IPS-18a (cell line): ENCODE data around the gene KCNA1.
"Not testable (repeated sequence)": the region's sequence is repeated elsewhere in the genome, so short reads cannot be mapped to it uniquely, and the experiment has no call there.

ENCODE experiments used
- H3K27ac ChIP-seq: one replicate; pipeline ENCODE4 v1.5.1; 2013; ENCODE audit warnings: low read length
- H3K27me3 ChIP-seq: one replicate; pipeline ENCODE4 v1.6.1; 2013; ENCODE audit warnings: mild to moderate bottlenecking, low read length; ENCODE audit not compliant: control insufficient read depth, insufficient read depth
- H3K36me3 ChIP-seq: one replicate; pipeline ENCODE4 v1.6.1; 2013; ENCODE audit warnings: low read depth, low read length; ENCODE audit not compliant: control insufficient read depth
- H3K4me1 ChIP-seq: one replicate; pipeline ENCODE4 v1.6.1; 2013; ENCODE audit warnings: low read depth, low read length; ENCODE audit not compliant: control insufficient read depth
- H3K4me3 ChIP-seq: one replicate; pipeline ENCODE4 v1.5.1; 2013; ENCODE audit warnings: low read length
- H3K9ac ChIP-seq: one replicate; pipeline ENCODE4 v1.6.1; 2013; ENCODE audit warnings: mild to moderate bottlenecking, low read length, moderate library complexity
- H3K9me3 ChIP-seq: one replicate; pipeline ENCODE4 v1.6.1; 2013; ENCODE audit warnings: low read depth, low read length; ENCODE audit not compliant: control insufficient read depth

Gene KCNA1

DNA sequence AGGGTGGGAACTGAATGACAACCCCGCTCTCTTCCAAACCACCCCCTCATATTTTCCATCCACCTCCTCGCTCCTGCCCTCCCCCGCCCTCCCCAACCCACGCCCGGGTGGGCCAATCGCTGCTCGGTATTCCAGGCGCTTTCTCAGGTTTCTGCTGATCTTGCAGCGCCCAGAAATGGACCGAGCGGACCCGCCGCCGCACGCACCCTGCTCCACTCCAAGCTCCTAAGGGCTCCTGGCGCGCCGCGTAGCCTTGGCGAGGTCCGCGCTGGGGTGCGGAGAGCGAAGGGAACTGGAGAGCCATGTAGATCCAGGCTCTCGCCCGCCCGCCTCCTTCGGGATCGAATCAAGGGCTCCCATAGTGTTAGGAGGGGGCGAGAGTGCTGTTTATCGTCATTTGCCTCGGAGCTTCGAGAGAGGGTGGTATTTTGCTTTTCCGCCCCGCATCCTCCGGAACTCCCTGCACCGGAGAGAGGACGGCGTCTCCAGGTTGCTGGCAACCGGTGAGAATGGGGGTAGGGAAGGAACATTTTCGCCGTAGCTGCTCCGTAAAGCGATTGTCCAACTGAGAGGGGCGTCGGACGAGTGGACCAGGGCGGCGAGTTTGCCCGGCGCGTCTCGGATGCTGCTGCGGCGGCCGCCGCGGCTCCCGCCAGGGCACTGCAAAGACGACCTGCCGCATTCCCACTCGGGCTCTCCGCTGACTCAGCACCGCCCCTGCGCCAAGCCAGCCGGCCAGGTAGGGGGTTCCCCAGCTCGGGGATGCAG lies at the start of gene KCNA1:
Gene KCNA1 (plus strand): TSS at position 172 of the 768 bp plus-strand sequence. CDS start 1,474 bp downstream, outside the sequence.
- peak within 1 kb of the TSS; percentile 70 for H3K4me3 ChIP-seq
- H3K27me3 ChIP-seq = peaks cover 77% of the 10 kb centered on the region
- H3K9ac ChIP-seq = no peak within 1 kb of the TSS
- no peaks in the 10 kb centered on the region for H3K36me3 ChIP-seq
- no peak within 1 kb of the TSS for H3K27ac ChIP-seq
- peaks cover 7% of the 10 kb centered on the region for H3K4me1 ChIP-seq
- H3K9me3 ChIP-seq = no peaks in the 10 kb centered on the region

DNA sequence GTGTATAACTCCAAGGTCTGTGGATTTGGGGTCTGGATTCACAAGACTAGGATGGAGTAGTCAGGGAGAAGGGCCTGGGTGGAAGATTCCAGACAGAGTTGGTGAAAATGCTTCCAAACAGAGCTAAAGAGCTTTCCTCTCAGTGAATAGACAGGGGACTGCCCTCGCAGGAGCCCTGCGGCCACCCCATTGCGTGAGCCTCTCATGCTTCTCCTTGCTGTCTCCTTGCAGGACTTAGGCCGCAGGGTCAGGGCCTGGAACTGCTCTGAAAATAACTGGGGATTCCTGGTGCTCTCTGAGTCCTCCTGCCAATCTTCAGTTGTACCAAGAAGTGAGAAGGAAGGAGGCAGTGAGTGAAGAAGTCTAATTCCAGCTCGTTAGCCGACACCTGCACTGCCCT lies 49.0 kb upstream of the KCNA1 start:
- Histone ChIP-seq H3K27ac (no peak overlapping the region), H3K27me3 (peaks cover 21% of the 10 kb centered on the region), H3K4me3 (no peak overlapping the region), H3K36me3 (no peaks in the 10 kb centered on the region), H3K9me3 (no peaks in the 10 kb centered on the region), H3K9ac (no peak overlapping the region), H3K4me1 (peaks cover 3% of the 10 kb centered on the region)

GRCh38 chr12:4862809-4863208 lies 46.9 kb upstream of the KCNA1 start:
- Histone ChIP-seq H3K36me3 (no peaks in the 10 kb centered on the region), H3K4me1 (no peaks in the 10 kb centered on the region), H3K9ac (no peak overlapping the region), H3K4me3 (no peak overlapping the region), H3K27me3 (peaks cover 15% of the 10 kb centered on the region), H3K27ac (no peak overlapping the region), H3K9me3 (no peaks in the 10 kb centered on the region)

GRCh38 chr12:4864575-4864974 lies 45.1 kb upstream of the KCNA1 start:
- H3K27me3 ChIP-seq = no peaks in the 10 kb centered on the region
- no peaks in the 10 kb centered on the region for H3K36me3 ChIP-seq
- H3K27ac ChIP-seq = no peak overlapping the region
- no peak overlapping the region for H3K9ac ChIP-seq
- H3K9me3 ChIP-seq = no peaks in the 10 kb centered on the region
- no peak overlapping the region for H3K4me3 ChIP-seq
- no peaks in the 10 kb centered on the region for H3K4me1 ChIP-seq

- no peak overlapping the region for H3K4me3 ChIP-seq
- H3K9me3 ChIP-seq = no peaks in the 10 kb centered on the region
- no peak overlapping the region for H3K9ac ChIP-seq
- no peak overlapping the region for H3K27ac ChIP-seq
- no peaks in the 10 kb centered on the region for H3K27me3 ChIP-seq
- no peaks in the 10 kb centered on the region for H3K4me1 ChIP-seq
- no peaks in the 10 kb centered on the region for H3K36me3 ChIP-seq
These were observed 44.5 kb upstream of the KCNA1 start for GRCh38 chr12:4865246-4865645.

GRCh38 chr12:4866299-4866698 lies 43.4 kb upstream of the KCNA1 start:
- no peak overlapping the region for H3K4me3 ChIP-seq
- no peak overlapping the region for H3K27ac ChIP-seq
- H3K27me3 ChIP-seq = no peaks in the 10 kb centered on the region
- no peaks in the 10 kb centered on the region for H3K36me3 ChIP-seq
- no peak overlapping the region for H3K9ac ChIP-seq
- H3K4me1 ChIP-seq = no peaks in the 10 kb centered on the region
- no peaks in the 10 kb centered on the region for H3K9me3 ChIP-seq

GRCh38 chr12:4867384-4867783 lies 42.3 kb upstream of the KCNA1 start:
- no peaks in the 10 kb centered on the region for H3K9me3 ChIP-seq
- no peaks in the 10 kb centered on the region for H3K4me1 ChIP-seq
- H3K4me3 ChIP-seq = no peak overlapping the region
- H3K27me3 ChIP-seq = no peaks in the 10 kb centered on the region
- no peak overlapping the region for H3K9ac ChIP-seq
- H3K27ac ChIP-seq = no peak overlapping the region
- no peaks in the 10 kb centered on the region for H3K36me3 ChIP-seq

DNA sequence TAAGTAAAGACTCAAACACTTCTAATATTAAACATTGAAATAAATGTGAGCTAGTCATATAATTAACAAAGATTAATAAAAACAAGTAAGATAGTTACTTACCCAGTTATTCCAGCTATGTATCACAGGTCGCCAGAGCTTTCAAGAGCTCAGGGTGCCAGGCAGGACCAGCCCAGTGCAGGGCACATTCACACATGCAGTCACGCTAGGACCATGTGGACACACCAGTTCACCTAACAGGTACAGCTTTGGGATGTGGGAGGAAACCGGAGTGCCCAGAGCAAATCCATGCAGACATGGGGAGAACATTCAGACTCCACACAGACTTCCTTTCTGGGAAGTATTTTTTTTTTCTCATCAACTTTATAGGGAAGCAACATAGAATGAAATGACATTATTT lies 39.3 kb upstream of the KCNA1 start:
- H3K36me3 ChIP-seq = no peaks in the 10 kb centered on the region
- no peak overlapping the region for H3K4me3 ChIP-seq
- no peak overlapping the region for H3K27ac ChIP-seq
- no peaks in the 10 kb centered on the region for H3K9me3 ChIP-seq
- no peaks in the 10 kb centered on the region for H3K4me1 ChIP-seq
- H3K27me3 ChIP-seq = no peaks in the 10 kb centered on the region
- H3K9ac ChIP-seq = no peak overlapping the region

- Histone ChIP-seq H3K36me3 (no peaks in the 10 kb centered on the region), H3K9ac (no peak overlapping the region), H3K9me3 (no peaks in the 10 kb centered on the region), H3K27me3 (no peaks in the 10 kb centered on the region), H3K4me3 (no peak overlapping the region), H3K27ac (no peak overlapping the region), H3K4me1 (no peaks in the 10 kb centered on the region)
These were observed 38.2 kb upstream of the KCNA1 start for GRCh38 chr12:4871514-4871913.

DNA sequence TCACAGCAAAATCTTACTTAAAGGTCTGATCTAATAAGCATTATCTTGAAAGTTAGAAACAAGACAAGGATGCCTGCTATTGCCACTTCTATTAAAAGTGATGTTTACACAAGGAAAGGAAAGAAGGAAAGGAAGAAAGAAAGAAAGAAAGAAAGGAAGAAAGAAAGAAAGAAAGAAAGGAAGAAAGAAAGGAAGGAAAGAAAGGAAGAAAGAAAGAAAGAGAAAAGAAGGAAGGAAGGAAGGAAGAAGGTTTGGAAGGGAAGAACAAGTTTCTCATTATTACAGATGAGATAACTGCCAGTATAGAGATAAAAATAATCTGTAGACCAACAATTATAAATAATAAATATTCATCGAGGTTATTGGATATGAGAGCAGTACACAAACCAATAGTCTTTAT lies 35.8 kb upstream of the KCNA1 start:
- H3K27ac ChIP-seq = no peak overlapping the region
- no peaks in the 10 kb centered on the region for H3K4me1 ChIP-seq
- no peak overlapping the region for H3K9ac ChIP-seq
- H3K27me3 ChIP-seq = no peaks in the 10 kb centered on the region
- no peaks in the 10 kb centered on the region for H3K36me3 ChIP-seq
- H3K4me3 ChIP-seq = no peak overlapping the region
- H3K9me3 ChIP-seq = peaks cover 9% of the 10 kb centered on the region

- H3K27me3 ChIP-seq = no peaks in the 10 kb centered on the region
These were observed 35.0 kb upstream of the KCNA1 start for GRCh38 chr12:4874671-4875070.

GRCh38 chr12:4879481-4879880 lies 30.2 kb upstream of the KCNA1 start:
- peaks cover 13% of the 10 kb centered on the region for H3K9me3 ChIP-seq
- not testable (repeated sequence) for H3K4me3 ChIP-seq, H3K4me1 ChIP-seq, H3K27ac ChIP-seq, H3K36me3 ChIP-seq, H3K9ac ChIP-seq, H3K27me3 ChIP-seq

More at GRCh38 chr12:4874671-4875070, 35.0 kb upstream of the KCNA1 start:
- Histone ChIP-seq H3K36me3 (no peaks in the 10 kb centered on the region), H3K9ac (no peak overlapping the region), H3K27ac (no peak overlapping the region), H3K4me3 (no peak overlapping the region), H3K4me1 (no peaks in the 10 kb centered on the region), H3K9me3 (peaks cover 9% of the 10 kb centered on the region)
